Measurements from ENCODE around the gene MAPK8IP3.

DNA sequence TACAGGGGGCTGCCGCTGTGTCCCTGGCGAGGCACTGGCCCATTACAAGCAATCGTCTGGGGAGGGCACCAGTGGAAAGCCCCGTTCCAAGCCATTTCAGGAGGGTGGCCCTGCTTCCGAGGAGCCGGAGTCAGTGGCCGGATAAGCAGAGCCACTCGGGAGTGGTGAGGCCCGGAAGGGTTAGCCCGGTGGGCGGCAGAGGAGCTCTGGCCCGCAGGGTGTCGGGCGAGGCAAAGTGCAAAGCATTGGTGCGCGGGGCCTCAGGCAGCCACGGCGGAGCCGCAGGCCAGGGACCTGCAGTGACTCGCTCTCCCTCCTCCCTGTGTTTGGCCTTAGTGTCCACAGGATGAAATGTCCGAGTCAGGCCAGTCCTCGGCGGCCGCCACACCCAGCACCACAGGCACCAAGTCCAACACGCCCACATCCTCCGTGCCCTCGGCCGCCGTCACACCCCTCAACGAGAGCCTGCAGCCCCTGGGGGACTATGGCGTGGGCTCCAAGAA, 40.7 kb downstream of the MAPK8IP3 start:
- TF ChIP-seq, protein P1, sequence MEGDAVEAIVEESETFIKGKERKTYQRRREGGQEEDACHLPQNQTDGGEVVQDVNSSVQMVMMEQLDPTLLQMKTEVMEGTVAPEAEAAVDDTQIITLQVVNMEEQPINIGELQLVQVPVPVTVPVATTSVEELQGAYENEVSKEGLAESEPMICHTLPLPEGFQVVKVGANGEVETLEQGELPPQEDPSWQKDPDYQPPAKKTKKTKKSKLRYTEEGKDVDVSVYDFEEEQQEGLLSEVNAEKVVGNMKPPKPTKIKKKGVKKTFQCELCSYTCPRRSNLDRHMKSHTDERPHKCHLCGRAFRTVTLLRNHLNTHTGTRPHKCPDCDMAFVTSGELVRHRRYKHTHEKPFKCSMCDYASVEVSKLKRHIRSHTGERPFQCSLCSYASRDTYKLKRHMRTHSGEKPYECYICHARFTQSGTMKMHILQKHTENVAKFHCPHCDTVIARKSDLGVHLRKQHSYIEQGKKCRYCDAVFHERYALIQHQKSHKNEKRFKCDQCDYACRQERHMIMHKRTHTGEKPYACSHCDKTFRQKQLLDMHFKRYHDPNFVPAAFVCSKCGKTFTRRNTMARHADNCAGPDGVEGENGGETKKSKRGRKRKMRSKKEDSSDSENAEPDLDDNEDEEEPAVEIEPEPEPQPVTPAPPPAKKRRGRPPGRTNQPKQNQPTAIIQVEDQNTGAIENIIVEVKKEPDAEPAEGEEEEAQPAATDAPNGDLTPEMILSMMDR (IDR thresholded peaks at IDR 0.05), result no peak
- TF ChIP-seq POLR2AphosphoS5 (IDR thresholded peaks at IDR 0.05; ENCODE audit: insufficient read depth in 1 of 2, low read depth in 1 of 2), result no peak
